Activated CD8-positive, alpha-beta memory T cell treated with anti-CD3 and anti-CD28 coated beads, Interleukin-2, amount 10 ng/mL, durations not matched to agents 7 days and 5 days (primary cell): Measurements from ENCODE around the gene NOS3. TPM values are rescaled to one million over a fixed set of nuclear protein-coding genes. Genes with fewer than 3 reads are reported as not detected.
"Not testable (repeated sequence)": the region's sequence is repeated elsewhere in the genome, so short reads cannot be mapped to it uniquely, and the experiment has no call there.

Experiments
- ATAC-seq: fragments of 150-1000 bp; cut with Tn5 transposase; one replicate; pipeline ENCODE4 v1.10.0; 2021; ENCODE audit warnings: moderate library complexity
- CTCF ChIA-PET: fragments of 350-600 bp; sonication (Branson Sonifier 250); formaldehyde crosslinking; loops from one replicate; lab custom pipeline; 2021; ENCODE audit warnings: antibody characterized with exemption; lab: Charles Lee
- DNase-seq: peaks from one replicate; pipeline ENCODE4 v3.0.0-alpha.2; 2020
- H3K27ac Mint-ChIP-seq: one replicate; pipeline ENCODE4 v1.8.0; 2021; ENCODE audit warnings: mild to moderate bottlenecking, mixed read lengths
- H3K27me3 Mint-ChIP-seq: one replicate; pipeline ENCODE4 v1.8.0; 2021; ENCODE audit warnings: mixed read lengths
- H3K36me3 Mint-ChIP-seq: one replicate; pipeline ENCODE4 v1.8.0; 2021; ENCODE audit warnings: mild to moderate bottlenecking, mixed read lengths
- H3K4me1 Mint-ChIP-seq: one replicate; pipeline ENCODE4 v1.8.0; 2021; ENCODE audit warnings: mixed read lengths
- H3K4me3 Mint-ChIP-seq: one replicate; pipeline ENCODE4 v1.8.0; 2021; ENCODE audit warnings: mild to moderate bottlenecking, moderate library complexity, mixed read lengths
- H3K9me3 Mint-ChIP-seq: one replicate; pipeline ENCODE4 v1.8.0; 2022; ENCODE audit warnings: low read depth, mixed read lengths
- total RNA-seq, 2 experiments: library from RNA; stranded (reverse); gene quantifications; one replicate each; pipeline ENCODE4 v1.2.3, GENCODE V29; 2021

Gene NOS3
- total RNA-seq, 2 experiments from 2014 or later = 6.4 to 10.8 TPM

DNA sequence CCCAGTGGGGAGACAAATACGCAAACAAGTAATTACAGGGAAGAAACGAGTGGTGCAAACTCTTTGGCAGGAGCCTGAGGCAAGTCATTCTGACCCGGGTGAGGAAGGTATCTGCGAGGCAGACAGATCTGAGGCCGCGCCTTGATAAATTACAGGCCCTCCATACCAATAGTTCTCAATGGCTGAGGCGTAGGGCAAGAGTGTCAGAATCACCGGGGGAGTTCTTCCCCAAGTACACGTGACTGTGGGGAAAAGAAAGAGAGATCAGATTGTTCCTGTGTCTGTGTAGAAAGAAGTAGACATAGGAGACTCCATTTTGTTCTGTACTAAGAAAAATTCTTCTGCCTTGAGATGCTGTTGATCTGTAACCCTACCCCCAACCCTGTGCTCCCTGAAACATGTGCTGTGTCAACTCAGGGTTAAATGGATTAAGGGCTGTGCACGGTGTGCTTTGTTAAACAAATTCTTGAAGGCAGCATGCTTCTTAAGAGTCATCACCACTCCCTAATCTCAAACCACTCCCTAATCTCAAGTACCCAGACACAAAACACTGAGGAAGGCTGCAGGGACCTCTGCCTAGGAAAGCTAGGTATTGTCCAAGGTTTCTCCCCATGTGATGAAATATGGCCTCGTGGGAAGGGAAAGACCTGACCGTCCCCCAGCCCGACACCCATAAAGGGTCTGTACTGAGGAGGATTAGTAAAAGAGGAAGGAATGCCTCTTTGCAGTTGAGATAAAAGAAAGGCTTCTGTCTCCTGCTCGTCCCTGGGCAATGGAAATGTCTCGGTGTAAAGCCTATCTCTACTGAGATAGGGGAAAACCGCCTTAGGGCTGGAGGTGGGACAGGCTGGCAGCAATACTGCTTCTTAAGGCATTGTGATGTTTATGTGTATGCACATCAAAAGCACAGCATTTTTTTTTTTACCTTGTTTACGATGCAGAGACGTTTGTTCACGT lies 36.2 kb downstream of the NOS3 start:
- not testable (repeated sequence) for DNase-seq, H3K9me3 Mint-ChIP-seq, H3K27me3 Mint-ChIP-seq, H3K36me3 Mint-ChIP-seq, ATAC-seq
- Mint-ChIP-seq H3K4me3 (peak overlapping the region; percentile 88), H3K4me1 (peaks cover 20% of the 10 kb centered on the region), H3K27ac (peak overlapping the region; percentile 95)
- CTCF ChIA-PET = interaction anchor here (0.9 to 7.2 kb wide), 9 partner anchors 9 to 149 kb away, joined by 3 to 66 read pairs (median 7); partner anchors contain the start of gene TMUB1

DNA sequence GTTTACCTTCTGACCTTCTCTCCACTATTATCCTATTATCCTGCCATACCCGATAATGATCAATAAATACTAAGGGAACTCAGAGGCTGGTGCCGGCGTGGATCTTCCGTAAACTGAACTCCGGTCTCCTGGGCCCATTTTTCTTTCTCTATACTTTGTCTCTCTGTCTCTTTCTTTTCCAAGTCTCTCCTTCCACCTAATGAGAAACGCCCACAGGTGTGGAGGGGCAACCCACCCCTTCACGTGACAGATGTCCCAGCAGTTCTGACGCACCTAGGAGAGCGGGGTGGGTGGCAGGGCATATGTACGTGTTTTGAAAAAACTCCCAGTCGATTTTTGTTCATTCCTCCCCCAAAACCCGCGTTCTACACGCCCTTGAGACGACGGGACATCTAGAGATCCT lies 36.9 kb downstream of the NOS3 start:
- CTCF ChIA-PET = interaction anchor here (0.8 to 7.2 kb wide), 17 partner anchors 9 to 708 kb away, joined by 3 to 66 read pairs (median 5); partner anchors contain the start of genes CHPF2, FASTK and TMUB1
- Mint-ChIP-seq H3K4me1 (peaks cover 20% of the 10 kb centered on the region), H3K4me3 (peak overlapping the region; percentile 88), H3K27ac (peak overlapping the region; percentile 95)
- not testable (repeated sequence) for ATAC-seq, DNase-seq, H3K27me3 Mint-ChIP-seq, H3K36me3 Mint-ChIP-seq, H3K9me3 Mint-ChIP-seq

DNA sequence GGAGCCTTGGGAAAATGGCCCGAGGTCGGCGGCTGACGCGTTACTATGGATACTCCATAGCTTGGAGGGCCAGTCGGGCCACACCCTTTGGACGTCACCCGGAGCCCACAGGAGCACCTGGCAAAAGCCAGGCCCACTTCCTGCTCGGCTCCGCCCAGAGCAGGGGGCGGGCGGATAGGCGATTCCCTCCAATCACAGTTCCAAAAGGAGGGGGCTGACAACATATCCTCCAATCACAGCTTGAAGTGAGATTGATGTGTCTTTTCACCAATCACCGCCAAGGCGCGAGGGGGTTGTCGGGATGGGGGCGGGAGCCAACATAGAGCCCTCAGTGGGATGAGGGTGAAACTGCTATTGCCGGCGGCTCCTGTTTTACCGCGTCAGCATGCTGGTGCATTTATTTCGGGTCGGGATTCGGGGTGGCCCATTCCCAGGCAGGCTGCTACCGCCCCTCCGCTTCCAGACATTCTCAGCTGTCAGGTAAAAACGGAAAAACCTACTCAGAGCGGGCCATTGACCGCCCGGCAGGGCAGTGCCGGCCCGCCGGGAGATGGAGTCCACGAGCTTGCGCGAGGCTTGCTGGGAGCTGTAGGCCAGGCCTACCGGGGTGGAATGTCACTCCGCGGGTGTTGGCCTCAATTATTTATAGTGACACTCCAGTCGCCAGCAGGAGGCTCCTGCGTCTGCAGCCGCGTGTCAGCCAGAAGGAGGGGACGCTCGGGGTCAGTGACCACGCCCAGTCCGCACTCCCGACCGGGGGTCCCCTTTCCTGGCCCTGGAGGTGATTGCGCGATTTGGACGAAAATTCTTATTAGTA lies 37.5 kb downstream of the NOS3 start, which contains the start of gene ABCB8:
Gene ABCB8 (plus strand): TSS at position 320 of the 817 bp plus-strand sequence. CDS start 66 bp downstream, at position 386.
- Mint-ChIP-seq H3K4me1 (peaks cover 20% of the 10 kb centered on the region), H3K36me3 (no peaks in the 10 kb centered on the region)
- CTCF ChIA-PET = interaction anchor here (0.8 to 7.2 kb wide), 21 partner anchors 10 to 708 kb away, joined by 3 to 66 read pairs (median 4); partner anchors contain the start of genes CDK5, CHPF2, FASTK and TMUB1

DNA sequence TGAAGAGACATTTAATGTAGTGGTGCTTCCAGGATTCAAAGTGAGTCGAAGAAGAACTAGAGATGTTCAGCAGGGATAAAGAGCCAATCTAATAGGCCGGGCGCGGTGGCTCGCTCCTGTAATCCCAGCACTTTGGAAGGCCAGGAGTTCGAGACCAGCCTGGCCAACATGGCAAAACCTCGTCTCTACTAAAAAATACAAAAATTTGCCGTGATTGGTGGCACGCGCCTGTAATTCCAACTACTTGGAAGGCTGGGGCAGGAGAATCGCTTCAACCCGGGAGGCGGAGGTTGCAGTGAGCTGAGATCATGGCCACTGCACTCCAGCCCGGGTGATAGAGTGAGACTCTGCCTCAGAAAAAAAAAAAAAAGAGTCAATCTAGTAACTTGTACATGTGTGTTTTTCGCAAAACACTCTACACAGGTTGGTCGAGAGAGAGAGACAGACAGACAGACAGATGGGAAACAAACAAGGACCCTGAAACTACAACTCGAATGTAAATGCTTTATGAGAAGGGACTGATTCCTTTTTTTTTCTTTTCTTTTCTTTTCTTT lies 38.2 kb downstream of the NOS3 start:
- peak overlapping the region; percentile 95 for H3K27ac Mint-ChIP-seq
- DNase-seq (no peak), ATAC-seq (no peak)
- H3K9me3 Mint-ChIP-seq = no peaks in the 10 kb centered on the region
- CTCF ChIA-PET = interaction anchor here (1.0 to 7.2 kb wide), 17 partner anchors 11 to 151 kb away, joined by 3 to 66 read pairs (median 6); partner anchors contain the start of genes CDK5, FASTK and TMUB1
- peak overlapping the region; percentile 88 for H3K4me3 Mint-ChIP-seq
- H3K27me3 Mint-ChIP-seq = no peaks in the 10 kb centered on the region
- H3K36me3 Mint-ChIP-seq = no peaks in the 10 kb centered on the region
- H3K4me1 Mint-ChIP-seq = peaks cover 20% of the 10 kb centered on the region

More for the DNA sequence above, 37.5 kb downstream of the NOS3 start, which contains the start of gene ABCB8:
- H3K4me3 Mint-ChIP-seq = peak within 1 kb of the TSS; percentile 88
- H3K27me3 Mint-ChIP-seq = no peaks in the 10 kb centered on the region
- ATAC-seq (peak; percentile 97), DNase-seq (peak; percentile 99)
- peak within 1 kb of the TSS; percentile 95 for H3K27ac Mint-ChIP-seq
- no peaks in the 10 kb centered on the region for H3K9me3 Mint-ChIP-seq

DNA sequence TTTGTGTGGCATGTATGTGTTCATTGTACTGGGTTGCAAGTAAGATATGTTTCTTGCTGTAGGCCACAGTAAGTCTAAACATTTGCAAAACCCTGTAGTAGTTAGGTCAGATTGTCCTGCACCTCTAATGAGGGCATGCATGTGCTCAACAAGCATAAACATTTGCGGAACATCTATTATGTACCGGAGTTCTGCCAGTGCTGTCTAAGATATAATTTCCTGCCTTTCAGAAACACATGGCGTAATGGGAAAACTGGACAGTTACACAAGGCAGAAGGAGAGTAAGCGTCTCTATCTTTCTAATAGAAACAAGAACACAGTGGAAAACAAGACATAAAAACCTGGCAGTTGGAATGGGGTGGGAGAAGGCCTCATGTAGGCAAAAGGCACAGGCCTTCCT lies 40.2 kb downstream of the NOS3 start:
- Mint-ChIP-seq H3K27me3 (no peaks in the 10 kb centered on the region), H3K4me3 (no peak overlapping the region), H3K9me3 (no peaks in the 10 kb centered on the region), H3K36me3 (no peaks in the 10 kb centered on the region), H3K27ac (no peak overlapping the region), H3K4me1 (peaks cover 20% of the 10 kb centered on the region)
- ATAC-seq (no peak), DNase-seq (no peak)
- CTCF ChIA-PET = interaction anchor here (7.2 kb wide), 1 partner anchor 13 kb away, joined by 66 read pairs; no protein-coding TSS in a partner anchor

DNA sequence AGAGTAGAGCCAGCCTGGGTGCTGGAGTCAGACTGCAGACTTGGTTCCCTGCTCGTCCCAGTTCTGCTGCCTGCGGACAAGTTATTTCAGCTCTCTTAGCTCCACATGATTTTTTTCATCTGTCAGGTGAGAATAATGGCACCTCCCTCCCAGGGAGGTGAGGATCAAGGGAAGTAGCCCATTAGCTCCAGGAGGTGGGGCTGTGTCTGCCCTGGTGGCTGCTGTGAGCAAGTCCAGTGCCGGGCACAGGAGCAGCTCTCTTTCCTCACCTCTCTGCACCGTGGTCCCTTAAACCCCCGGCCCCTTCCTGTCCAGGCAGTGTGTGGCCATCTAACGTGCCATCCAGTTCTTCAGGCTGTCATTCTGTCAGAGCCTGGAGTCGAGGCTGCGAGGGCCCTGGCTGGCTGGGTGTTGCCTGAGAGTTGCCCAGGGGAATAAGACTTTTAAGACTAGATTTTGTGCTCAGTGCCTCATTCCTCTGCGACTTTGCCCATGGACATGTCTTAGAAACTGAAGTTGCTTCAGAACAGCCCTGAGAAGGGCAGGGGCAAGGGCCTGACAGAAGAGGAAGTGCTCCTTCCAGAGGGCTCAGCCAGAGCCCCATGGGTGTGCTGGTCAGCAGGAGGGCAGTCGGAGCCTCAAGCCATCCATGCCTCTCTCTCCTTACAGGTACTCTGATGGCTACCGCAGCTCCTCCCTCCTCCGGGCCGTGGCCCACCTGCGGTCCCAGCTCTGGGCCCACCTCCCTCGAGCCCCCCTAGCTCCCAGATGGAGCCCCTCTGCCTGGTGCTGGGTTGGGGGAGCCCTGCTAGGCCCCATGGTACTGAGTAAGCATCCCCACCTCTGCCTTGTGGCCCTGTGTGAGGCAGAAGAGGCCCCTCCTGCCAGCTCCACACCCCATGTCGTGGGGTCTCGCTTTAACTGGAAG lies 42.4 kb downstream of the NOS3 start:
- no peak overlapping the region for H3K27ac Mint-ChIP-seq
- ATAC-seq = no peak
- H3K27me3 Mint-ChIP-seq = no peaks in the 10 kb centered on the region
- no peak overlapping the region for H3K4me3 Mint-ChIP-seq
- H3K36me3 Mint-ChIP-seq = no peaks in the 10 kb centered on the region
- H3K9me3 Mint-ChIP-seq = no peaks in the 10 kb centered on the region
- H3K4me1 Mint-ChIP-seq = peaks cover 13% of the 10 kb centered on the region
- no peak for DNase-seq
- CTCF ChIA-PET = interaction anchor here (0.9 to 7.2 kb wide), 5 partner anchors 15 to 80 kb away, joined by 3 to 66 read pairs (median 3); partner anchors contain the start of gene SLC4A2

DNA sequence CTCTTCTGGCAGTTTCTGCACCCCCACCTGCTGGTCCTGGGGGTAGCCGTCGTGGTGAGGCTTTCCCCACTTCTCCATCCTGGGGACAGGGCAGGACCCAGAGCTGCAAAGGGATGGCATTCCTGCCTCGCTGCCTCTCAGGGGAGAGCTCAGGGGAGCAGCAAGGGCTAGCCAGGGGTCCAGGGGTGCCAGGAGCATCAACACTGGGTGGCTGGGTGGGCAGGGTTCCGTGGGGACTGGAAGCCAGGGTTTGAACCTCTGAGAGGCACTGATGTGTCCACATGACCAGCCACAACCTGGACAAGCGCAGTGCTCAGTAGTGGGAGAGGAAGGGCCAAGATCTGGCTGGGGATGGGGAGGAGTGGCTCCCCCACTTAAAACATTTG lies 43.0 kb downstream of the NOS3 start:
- H3K27me3 Mint-ChIP-seq = no peaks in the 10 kb centered on the region
- no peak for DNase-seq
- peaks cover 14% of the 10 kb centered on the region for H3K4me1 Mint-ChIP-seq
- CTCF ChIA-PET = interaction anchor here (1.4 to 7.2 kb wide), 3 partner anchors 16 to 77 kb away, joined by 3 to 66 read pairs (median 10); partner anchors contain the start of gene SLC4A2
- H3K27ac Mint-ChIP-seq = no peak overlapping the region
- H3K9me3 Mint-ChIP-seq = no peaks in the 10 kb centered on the region
- no peaks in the 10 kb centered on the region for H3K36me3 Mint-ChIP-seq
- no peak overlapping the region for H3K4me3 Mint-ChIP-seq
- no peak for ATAC-seq

DNA sequence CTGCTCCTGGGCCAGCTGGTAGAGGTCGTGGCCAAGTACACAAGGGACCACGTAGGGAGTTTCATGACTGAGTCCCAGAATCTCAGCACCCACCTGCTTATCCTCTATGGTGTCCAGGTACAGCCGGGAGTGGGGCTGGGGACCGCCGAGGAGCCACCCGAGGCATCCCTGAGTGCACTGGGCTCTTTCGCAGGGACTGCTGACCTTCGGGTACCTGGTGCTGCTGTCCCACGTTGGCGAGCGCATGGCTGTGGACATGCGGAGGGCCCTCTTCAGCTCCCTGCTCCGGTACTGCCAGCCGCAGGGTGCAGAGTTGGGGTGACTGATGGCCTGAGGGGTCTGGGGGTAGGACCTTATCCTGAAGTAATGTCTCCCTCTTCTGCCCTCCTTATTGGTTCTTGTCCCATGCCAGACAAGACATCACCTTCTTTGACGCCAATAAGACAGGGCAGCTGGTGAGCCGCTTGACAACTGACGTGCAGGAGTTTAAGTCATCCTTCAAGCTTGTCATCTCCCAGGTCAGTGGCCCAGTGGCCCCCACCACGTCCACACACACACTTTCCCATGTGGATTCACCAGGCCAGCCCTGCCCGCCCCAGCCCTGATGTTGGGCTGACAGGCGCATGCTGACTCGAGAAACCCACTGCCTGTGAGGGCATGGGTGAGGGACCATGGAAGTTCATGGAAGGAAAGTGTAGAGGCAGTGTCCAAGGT lies 43.7 kb downstream of the NOS3 start:
- ATAC-seq (no peak), DNase-seq (no peak)
- Mint-ChIP-seq H3K4me3 (no peak overlapping the region), H3K4me1 (peaks cover 14% of the 10 kb centered on the region), H3K9me3 (no peaks in the 10 kb centered on the region), H3K36me3 (no peaks in the 10 kb centered on the region), H3K27ac (no peak overlapping the region), H3K27me3 (no peaks in the 10 kb centered on the region)
- CTCF ChIA-PET = interaction anchor here (2.1 to 7.2 kb wide), 2 partner anchors 16 to 76 kb away, joined by 10 to 66 read pairs; no protein-coding TSS in a partner anchor

DNA sequence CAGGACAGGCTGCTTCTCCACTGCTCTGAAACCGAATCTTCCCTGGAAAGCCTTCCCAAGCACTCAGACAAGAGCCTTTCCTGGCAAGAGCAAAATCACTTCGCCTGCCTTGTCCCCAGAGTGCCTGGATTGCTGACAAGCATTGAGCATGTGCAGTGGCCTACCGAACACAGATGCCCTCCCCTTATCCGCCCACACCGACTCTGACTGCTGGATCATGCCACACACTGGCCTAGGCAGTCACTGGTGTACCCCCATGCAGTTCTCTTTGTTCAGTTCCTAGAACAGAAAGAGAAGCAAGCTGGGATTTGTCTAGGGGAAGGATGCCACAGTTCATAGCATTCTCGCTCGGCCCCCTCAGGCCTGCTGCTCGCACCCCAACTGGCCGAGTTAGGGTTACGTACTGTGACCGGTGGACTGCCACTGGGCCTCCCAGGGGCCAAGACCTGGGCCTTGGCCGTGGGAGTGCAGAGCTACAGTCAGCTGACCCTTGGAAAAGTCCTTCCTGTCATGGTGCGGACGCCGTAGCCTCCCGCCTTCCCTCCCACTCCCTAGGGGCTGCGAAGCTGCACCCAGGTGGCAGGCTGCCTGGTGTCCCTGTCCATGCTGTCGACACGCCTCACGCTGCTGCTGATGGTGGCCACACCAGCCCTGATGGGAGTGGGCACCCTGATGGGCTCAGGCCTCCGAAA lies 44.4 kb downstream of the NOS3 start:
- no peak overlapping the region for H3K4me3 Mint-ChIP-seq
- no peaks in the 10 kb centered on the region for H3K36me3 Mint-ChIP-seq
- H3K27me3 Mint-ChIP-seq = no peaks in the 10 kb centered on the region
- CTCF ChIA-PET = no interaction called here
- DNase-seq (no peak), ATAC-seq (no peak)
- no peaks in the 10 kb centered on the region for H3K9me3 Mint-ChIP-seq
- H3K27ac Mint-ChIP-seq = no peak overlapping the region
- peaks cover 14% of the 10 kb centered on the region for H3K4me1 Mint-ChIP-seq

DNA sequence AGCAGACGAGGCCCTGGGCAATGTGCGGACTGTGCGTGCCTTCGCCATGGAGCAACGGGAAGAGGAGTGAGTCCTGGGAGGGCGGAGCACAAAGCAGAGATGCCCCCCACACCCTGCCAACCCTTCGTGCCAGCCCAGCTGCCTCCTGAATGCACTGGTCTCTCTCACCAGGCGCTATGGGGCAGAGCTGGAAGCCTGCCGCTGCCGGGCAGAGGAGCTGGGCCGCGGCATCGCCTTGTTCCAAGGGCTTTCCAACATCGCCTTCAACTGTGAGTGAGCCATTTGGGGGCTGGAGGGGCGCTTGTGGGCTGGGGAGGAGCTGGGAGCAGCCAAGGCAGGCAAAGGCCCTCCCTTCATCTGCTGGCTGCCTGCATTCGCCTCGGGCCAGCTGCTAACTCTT lies 45.1 kb downstream of the NOS3 start:
- CTCF ChIA-PET = no interaction called here
- H3K36me3 Mint-ChIP-seq = no peaks in the 10 kb centered on the region
- H3K27me3 Mint-ChIP-seq = no peaks in the 10 kb centered on the region
- DNase-seq = no peak
- H3K4me3 Mint-ChIP-seq = no peak overlapping the region
- H3K4me1 Mint-ChIP-seq = peaks cover 14% of the 10 kb centered on the region
- H3K27ac Mint-ChIP-seq = no peak overlapping the region
- no peaks in the 10 kb centered on the region for H3K9me3 Mint-ChIP-seq
- no peak for ATAC-seq
